BLaER1 (cell line): ENCODE measurements around the gene RCCD1.

Experiments
- H3K27ac ChIP-seq: shearing (Covaris generic); formaldehyde crosslinking; 2 replicates; pipeline ENCODE4 v1.8.1; 2022
- H3K27me3 ChIP-seq: shearing (Covaris generic); formaldehyde crosslinking; 2 replicates; pipeline ENCODE4 v1.8.1; 2022
- H3K36me3 ChIP-seq: shearing (Covaris generic); formaldehyde crosslinking; 2 replicates; pipeline ENCODE4 v1.8.1; 2022
- H3K4me1 ChIP-seq: shearing (Covaris generic); formaldehyde crosslinking; 2 replicates; pipeline ENCODE4 v1.8.1; 2022
- H3K4me2 ChIP-seq: shearing (Covaris generic); formaldehyde crosslinking; 2 replicates; pipeline ENCODE4 v1.8.1; 2022
- H3K4me3 ChIP-seq: shearing (Covaris generic); formaldehyde crosslinking; 2 replicates; pipeline ENCODE4 v1.8.1; 2022
- H3K9ac ChIP-seq: shearing (Covaris generic); formaldehyde crosslinking; 2 replicates; pipeline ENCODE4 v1.8.1; 2022
- H3K9me3 ChIP-seq: shearing (Covaris generic); formaldehyde crosslinking; 2 replicates; pipeline ENCODE4 v1.8.1; 2022
- H4K20me1 ChIP-seq: shearing (Covaris generic); formaldehyde crosslinking; 2 replicates; pipeline ENCODE4 v1.8.1; 2022
- Cebpa-rat ChIP-seq: shearing (Covaris generic); IDR thresholded peaks from 2 replicates; pipeline ENCODE4 v1.8.1; 2022

The RCCD1 gene

DNA sequence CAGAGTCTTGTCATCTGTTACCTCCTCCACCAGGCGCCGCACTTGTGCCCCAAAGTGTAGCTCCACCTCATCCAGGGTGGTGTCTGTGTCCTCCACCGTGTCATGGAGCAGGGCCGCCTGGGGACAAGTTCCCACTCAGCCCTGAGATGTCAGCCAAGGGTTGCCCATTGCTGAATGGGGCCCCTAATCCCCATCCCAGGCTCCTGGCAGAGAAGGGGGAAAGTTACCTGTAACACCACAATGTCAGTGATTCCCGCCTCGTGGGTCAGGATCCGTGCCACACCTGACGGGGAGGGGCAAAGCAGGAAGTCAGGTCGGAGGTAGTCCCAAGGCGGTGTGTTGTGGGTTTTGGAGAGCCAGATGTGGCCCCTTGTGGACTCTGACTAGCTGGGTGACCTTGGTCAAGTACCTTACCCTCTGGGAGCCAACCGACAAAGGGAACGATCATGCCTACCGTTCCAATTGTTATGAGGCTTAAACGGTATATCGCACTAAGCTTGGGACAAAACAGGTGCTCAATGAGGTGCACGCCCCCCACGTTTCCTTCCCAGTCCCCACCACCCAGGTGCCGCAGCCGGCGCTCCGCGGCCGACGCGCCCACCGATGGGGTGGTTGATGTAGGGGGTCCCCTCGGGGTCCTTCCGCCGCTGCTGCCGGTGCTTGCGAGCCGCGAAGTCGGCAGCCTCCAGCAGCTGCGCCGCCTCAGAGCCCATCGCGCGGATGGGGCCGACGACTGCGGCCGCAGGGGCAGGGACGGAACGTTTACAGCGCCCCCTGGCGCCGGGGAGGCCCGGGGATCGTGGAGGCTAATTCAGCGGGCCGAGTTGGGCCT, 22.6 kb upstream of the RCCD1 start, which contains the start of gene HDDC3:
Gene HDDC3 (minus strand): TSS at position 722 of the 832 bp plus-strand sequence. CDS start 9 bp downstream, at position 713.
- Histone ChIP-seq H4K20me1 (peaks cover 17% of the 10 kb centered on the region), H3K27ac (peak within 1 kb of the TSS; percentile 85), H3K9ac (peak within 1 kb of the TSS; percentile 80), H3K36me3 (peaks cover 10% of the 10 kb centered on the region), H3K9me3 (no peaks in the 10 kb centered on the region), H3K4me1 (peaks cover 69% of the 10 kb centered on the region), H3K4me2 (peak within 1 kb of the TSS; percentile 94), H3K4me3 (peak within 1 kb of the TSS; percentile 82), H3K27me3 (no peaks in the 10 kb centered on the region)
- TF ChIP-seq Cebpa-rat, result no peak

DNA sequence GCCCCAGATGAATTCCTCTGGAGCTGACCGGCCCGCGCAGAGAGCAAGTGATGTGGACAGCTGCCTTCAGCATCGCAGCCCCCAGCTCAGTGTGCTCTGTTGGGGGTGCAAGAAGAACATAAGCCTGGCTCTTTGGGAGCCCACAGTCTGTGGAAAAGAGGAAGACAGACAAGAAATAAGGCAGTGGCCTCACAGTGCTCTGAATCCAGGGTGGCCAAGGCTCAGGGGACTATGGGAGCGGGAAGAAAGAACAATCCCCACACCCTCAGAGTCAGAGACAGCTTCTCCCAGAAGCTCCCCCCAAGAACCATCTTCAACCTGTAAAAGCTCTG, 22.1 kb upstream of the RCCD1 start:
- peak overlapping the region; percentile 82 for H3K4me3 ChIP-seq
- H3K9me3 ChIP-seq, result no peaks in the 10 kb centered on the region
- no peak for TF ChIP-seq Cebpa-rat
- no peaks in the 10 kb centered on the region for H3K27me3 ChIP-seq
- H3K36me3 ChIP-seq, result peaks cover 15% of the 10 kb centered on the region
- H3K9ac ChIP-seq, result peak overlapping the region; percentile 80
- peaks cover 74% of the 10 kb centered on the region for H3K4me1 ChIP-seq
- peak overlapping the region; percentile 94 for H3K4me2 ChIP-seq
- peaks cover 21% of the 10 kb centered on the region for H4K20me1 ChIP-seq
- H3K27ac ChIP-seq, result peak overlapping the region; percentile 85

- Histone ChIP-seq H3K4me2 (peak overlapping the region; percentile 100), H3K9ac (no peak overlapping the region), H3K27ac (peak overlapping the region; percentile 85; the same call in 1 of the 2 replicates), H4K20me1 (peaks cover 21% of the 10 kb centered on the region), H3K27me3 (no peaks in the 10 kb centered on the region), H3K36me3 (peaks cover 22% of the 10 kb centered on the region), H3K4me1 (peaks cover 74% of the 10 kb centered on the region), H3K9me3 (no peaks in the 10 kb centered on the region), H3K4me3 (no peak overlapping the region)
- no peak for TF ChIP-seq Cebpa-rat
These were observed 21.4 kb upstream of the RCCD1 start for GRCh38 chr15:90933301-90933700.

- Histone ChIP-seq H3K27me3 (no peaks in the 10 kb centered on the region), H3K9me3 (no peaks in the 10 kb centered on the region), H4K20me1 (peaks cover 21% of the 10 kb centered on the region), H3K27ac (peak overlapping the region; percentile 53; the same call in 1 of the 2 replicates), H3K36me3 (peaks cover 33% of the 10 kb centered on the region), H3K4me1 (peaks cover 68% of the 10 kb centered on the region), H3K4me3 (peak overlapping the region; percentile 82), H3K9ac (peak overlapping the region; percentile 90; the same call in 1 of the 2 replicates), H3K4me2 (peak overlapping the region; percentile 100)
- TF ChIP-seq Cebpa-rat, result no peak
These were observed 20.3 kb upstream of the RCCD1 start for GRCh38 chr15:90934256-90934948.

DNA sequence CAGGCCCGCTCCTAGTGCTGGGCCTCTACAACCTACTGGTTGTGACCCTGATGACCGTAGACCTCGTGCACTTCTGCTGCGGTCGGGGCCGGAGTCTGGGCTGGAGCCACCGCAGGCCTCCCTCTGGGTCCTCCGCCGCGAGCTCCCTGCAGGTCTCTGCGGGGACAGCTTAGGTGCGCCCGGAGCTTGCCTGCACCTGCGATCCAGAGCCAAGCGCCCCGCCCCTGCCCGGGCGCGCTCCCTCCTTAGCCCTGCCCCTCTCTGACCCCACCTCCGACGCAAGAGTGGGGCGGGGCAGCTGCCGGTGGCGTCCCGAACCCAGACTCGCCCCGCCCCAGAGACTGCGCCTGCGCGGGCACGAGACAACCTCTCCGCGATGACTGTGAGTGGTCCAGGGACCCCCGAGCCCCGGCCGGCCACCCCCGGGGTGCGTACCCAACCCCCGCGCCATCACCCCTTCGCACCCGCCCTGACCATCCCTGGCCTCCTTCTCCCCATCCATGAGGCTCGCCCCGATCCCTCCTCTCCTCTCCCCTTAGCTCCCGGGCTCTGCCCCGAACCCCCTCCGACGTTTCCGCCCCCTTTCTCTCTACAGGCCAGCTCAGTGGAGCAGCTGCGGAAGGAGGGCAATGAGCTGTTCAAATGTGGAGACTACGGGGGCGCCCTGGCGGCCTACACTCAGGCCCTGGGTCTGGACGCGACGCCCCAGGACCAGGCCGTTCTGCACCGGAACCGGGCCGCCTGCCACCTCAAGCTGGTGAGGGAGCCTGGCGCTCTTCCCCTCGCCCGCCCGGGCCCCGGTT, 19.5 kb upstream of the RCCD1 start, which contains the start of gene UNC45A:
Gene UNC45A (plus strand): TSS at position 337 of the 803 bp plus-strand sequence. CDS start 40 bp downstream, at position 377.
- Histone ChIP-seq H3K36me3 (peaks cover 40% of the 10 kb centered on the region), H3K4me1 (peaks cover 74% of the 10 kb centered on the region), H4K20me1 (peaks cover 21% of the 10 kb centered on the region), H3K27ac (peak within 1 kb of the TSS; percentile 73), H3K9me3 (no peaks in the 10 kb centered on the region), H3K4me3 (peak within 1 kb of the TSS; percentile 82), H3K9ac (peak within 1 kb of the TSS; percentile 90), H3K4me2 (peak within 1 kb of the TSS; percentile 100), H3K27me3 (no peaks in the 10 kb centered on the region)
- TF ChIP-seq Cebpa-rat, result no peak

DNA sequence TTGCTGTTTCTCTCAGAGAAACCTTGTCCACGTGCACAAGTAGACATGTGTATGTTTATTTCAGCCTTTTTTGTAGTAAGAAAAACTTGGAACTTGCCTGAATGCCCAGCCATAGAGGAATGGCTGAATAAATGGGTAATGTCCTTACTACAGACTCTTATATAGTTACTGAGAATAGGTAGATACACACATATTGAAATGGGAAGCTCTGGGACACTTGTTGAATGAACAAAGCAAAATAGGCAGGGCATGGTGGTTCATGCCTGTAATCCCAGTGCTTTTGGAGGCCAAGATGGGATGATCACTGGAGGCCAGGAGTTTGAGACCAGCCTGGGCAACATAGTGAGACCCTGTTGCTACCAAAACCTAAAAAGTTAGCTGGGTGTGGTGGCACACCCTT, 17.9 kb upstream of the RCCD1 start:
- H3K27ac ChIP-seq, result no peak overlapping the region
- H3K9ac ChIP-seq, result peak overlapping the region; percentile 90
- peaks cover 21% of the 10 kb centered on the region for H4K20me1 ChIP-seq
- peak overlapping the region; percentile 100 for H3K4me2 ChIP-seq
- H3K36me3 ChIP-seq, result peaks cover 57% of the 10 kb centered on the region
- H3K4me3 ChIP-seq, result no peak overlapping the region
- H3K9me3 ChIP-seq, result no peaks in the 10 kb centered on the region
- H3K27me3 ChIP-seq, result no peaks in the 10 kb centered on the region
- peaks cover 59% of the 10 kb centered on the region for H3K4me1 ChIP-seq
- no peak for TF ChIP-seq Cebpa-rat

DNA sequence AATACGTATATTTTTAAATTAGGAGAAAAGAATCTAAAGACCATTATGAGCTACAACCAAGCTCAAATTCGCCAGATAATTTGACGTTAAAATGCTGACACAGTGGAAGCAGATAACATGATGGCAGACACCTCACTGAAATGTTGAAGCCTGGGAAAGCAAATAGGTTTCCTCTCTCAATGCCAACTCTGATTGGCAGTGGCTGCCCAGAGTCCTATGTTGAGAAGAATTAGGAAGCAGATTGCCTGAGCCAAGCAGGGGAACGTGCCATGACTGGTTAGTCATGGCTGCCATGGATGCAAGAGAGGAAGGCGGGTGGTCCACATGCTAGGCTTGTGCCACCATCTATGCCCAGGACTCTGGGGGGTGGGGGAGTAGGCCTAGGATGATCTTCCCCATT, 16.4 kb upstream of the RCCD1 start:
- Histone ChIP-seq H3K9me3 (no peaks in the 10 kb centered on the region), H3K27ac (no peak overlapping the region), H3K9ac (no peak overlapping the region), H3K4me3 (no peak overlapping the region), H3K27me3 (no peaks in the 10 kb centered on the region), H3K4me1 (peaks cover 49% of the 10 kb centered on the region), H4K20me1 (peaks cover 21% of the 10 kb centered on the region), H3K36me3 (peaks cover 71% of the 10 kb centered on the region), H3K4me2 (no peak overlapping the region)
- TF ChIP-seq Cebpa-rat, result no peak

- no peak overlapping the region for H3K9ac ChIP-seq
- H3K27ac ChIP-seq, result no peak overlapping the region
- H3K4me2 ChIP-seq, result no peak overlapping the region
- TF ChIP-seq Cebpa-rat, result no peak
- H3K4me1 ChIP-seq, result peaks cover 36% of the 10 kb centered on the region
- no peaks in the 10 kb centered on the region for H3K27me3 ChIP-seq
- no peaks in the 10 kb centered on the region for H3K9me3 ChIP-seq
- peaks cover 21% of the 10 kb centered on the region for H4K20me1 ChIP-seq
- peaks cover 86% of the 10 kb centered on the region for H3K36me3 ChIP-seq
- no peak overlapping the region for H3K4me3 ChIP-seq
These were observed 14.9 kb upstream of the RCCD1 start for GRCh38 chr15:90939756-90940155.

GRCh38 chr15:90941038-90941437, 13.6 kb upstream of the RCCD1 start:
- Histone ChIP-seq H3K4me1 (peaks cover 30% of the 10 kb centered on the region), H3K9ac (0 out of 2 replicates have a peak overlapping the region, but pooled peaks have one; percentile 12), H3K27me3 (no peaks in the 10 kb centered on the region), H3K4me2 (no peak overlapping the region), H3K27ac (no peak overlapping the region), H4K20me1 (peaks cover 14% of the 10 kb centered on the region), H3K36me3 (peaks cover 99% of the 10 kb centered on the region), H3K4me3 (no peak overlapping the region), H3K9me3 (no peaks in the 10 kb centered on the region)
- TF ChIP-seq Cebpa-rat, result no peak
